Thoracic aorta (tissue), 2 donors: ENCODE data around the gene GAL3ST1. TPM values are rescaled to one million over a fixed set of nuclear protein-coding genes. Genes with fewer than 3 reads are reported as not detected.
A peak's percentile ranks its signal among the peaks of the same experiment; 100 is the strongest.

Experiments
- ATAC-seq: fragments of 150-250 bp; one replicate; pipeline ENCODE4 v1.8.0; 2017; ENCODE audit warnings: low read depth; ENCODE audit not compliant: insufficient number of reproducible peaks, low FRiP score
- DNase-seq: peaks from one replicate; pipeline ENCODE4 v3.0.0-alpha.2; 2020; ENCODE audit warnings: low spot score
- H3K27ac ChIP-seq, 2 donors: fragments of 200-600 bp; sonication (generic); 1 replicate in 1 of 2; 2 replicates in 1 of 2; pipeline ENCODE4 v1.5.1; 2016; ENCODE audit warnings: mild to moderate bottlenecking in 2 of 2, moderate library complexity in 2 of 2
- H3K27me3 ChIP-seq: fragments of 200-600 bp; sonication (generic); replicated peaks from 2 replicates; pipeline ENCODE4 v1.6.0; 2016; ENCODE audit warnings: mild to moderate bottlenecking; ENCODE audit not compliant: insufficient read depth
- H3K36me3 ChIP-seq: fragments of 200-600 bp; sonication (generic); one replicate; pipeline ENCODE4 v1.5.1; 2016
- H3K4me1 ChIP-seq, 2 donors: fragments of 200-600 bp; sonication (generic); 1 replicate in 1 of 2; 2 replicates in 1 of 2; pipeline versions ENCODE4 v1.5.1 to v1.6.0; 2016; ENCODE audit warnings: low read depth in 2 of 2, mild to moderate bottlenecking in 1 of 2; ENCODE audit not compliant: control insufficient read depth in 1 of 2
- H3K4me3 ChIP-seq: fragments of 200-600 bp; sonication (generic); 2 replicates; pipeline ENCODE4 v1.5.1; 2016; ENCODE audit warnings: mild to moderate bottlenecking
- H3K9me3 ChIP-seq: fragments of 200-600 bp; sonication (generic); 2 replicates; pipeline ENCODE4 v1.5.1; 2016
- CTCF ChIP-seq: fragments of 200-600 bp; sonication (generic); IDR thresholded peaks from one replicate; pipeline ENCODE4 v1.5.1; 2019; ENCODE audit warnings: antibody characterized with exemption
- total RNA-seq, 2 donors: library from RNA; depleted of rRNA; stranded (reverse); fragments of >200 nt; gene quantifications; one replicate each; pipeline versions ENCODE4 v1.1.0 to v1.2.3, GENCODE V29; 2016

Gene GAL3ST1
- total RNA-seq, 2 donors from 2014 or later = 1.5 to 2.2 TPM

GRCh38 chr22:30607939-30608338, 33.5 kb upstream of the GAL3ST1 start:
- DNase-seq (no peak), ATAC-seq (no peak)
- Histone ChIP-seq H3K36me3 (no peaks in the 10 kb centered on the region), H3K27ac (peak overlapping the region in 1 of 2 donors; percentile 35), H3K27me3 (no peaks in the 10 kb centered on the region), H3K9me3 (no peaks in the 10 kb centered on the region), H3K4me1 (peaks cover 9 to 26% of the 10 kb centered on the region in 2 donors), H3K4me3 (peak overlapping the region; percentile 79)
- TF ChIP-seq CTCF = no peak

DNA sequence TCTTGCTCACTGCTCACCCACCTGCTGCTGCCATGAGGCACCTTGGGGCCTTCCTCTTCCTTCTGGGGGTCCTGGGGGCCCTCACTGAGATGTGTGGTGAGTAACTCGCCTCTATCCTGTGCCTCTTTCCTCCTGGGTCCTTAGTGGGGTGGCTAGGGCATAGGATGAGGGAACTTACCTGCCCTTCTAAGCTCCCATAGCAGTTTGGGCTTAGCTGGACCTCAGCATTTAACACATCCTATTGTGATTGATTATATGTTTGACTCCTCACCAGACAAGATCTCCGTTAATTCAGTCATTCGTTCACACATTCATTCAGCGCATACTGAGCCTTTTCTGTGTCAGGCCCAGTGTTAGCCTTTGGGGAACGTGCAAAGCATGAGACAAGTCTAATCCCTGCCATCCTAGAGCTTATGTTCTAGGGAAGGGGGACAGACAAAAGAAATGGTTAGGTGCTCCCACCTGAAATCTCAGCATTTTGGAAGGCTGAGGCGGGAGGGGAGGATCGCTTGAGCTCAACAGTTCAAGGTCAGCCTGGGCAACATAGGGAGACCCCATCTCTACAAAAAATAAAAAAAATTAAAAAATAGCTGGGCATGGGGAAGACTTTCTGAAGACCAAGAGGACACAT, 33.0 kb upstream of the GAL3ST1 start:
- H3K4me1 ChIP-seq = peaks cover 9 to 26% of the 10 kb centered on the region in 2 donors

GRCh38 chr22:30606455-30607299, 32.2 kb upstream of the GAL3ST1 start, which contains the start of gene TCN2:
Gene TCN2 (plus strand): TSS chr22:30607174. CDS start chr22:30607332, 158 bp downstream.
- Histone ChIP-seq H3K9me3 (no peaks in the 10 kb centered on the region), H3K36me3 (no peaks in the 10 kb centered on the region), H3K27me3 (no peaks in the 10 kb centered on the region), H3K4me3 (peak within 1 kb of the TSS; percentile 79), H3K27ac (peak within 1 kb of the TSS; percentile 28 to 35), H3K4me1 (peaks cover 9 to 26% of the 10 kb centered on the region in 2 donors)
- TF ChIP-seq CTCF = no peak
- DNase-seq = peak; percentile 30
- ATAC-seq = peak; percentile 23

More for the DNA sequence above, 33.0 kb upstream of the GAL3ST1 start:
- H3K4me3 ChIP-seq = peak overlapping the region; percentile 79
- ATAC-seq (no peak), DNase-seq (no peak)
- no peaks in the 10 kb centered on the region for H3K9me3 ChIP-seq
- no peaks in the 10 kb centered on the region for H3K27me3 ChIP-seq
- H3K27ac ChIP-seq = peak overlapping the region; percentile 28 to 35
- no peak for TF ChIP-seq CTCF
- H3K36me3 ChIP-seq = no peaks in the 10 kb centered on the region

DNA sequence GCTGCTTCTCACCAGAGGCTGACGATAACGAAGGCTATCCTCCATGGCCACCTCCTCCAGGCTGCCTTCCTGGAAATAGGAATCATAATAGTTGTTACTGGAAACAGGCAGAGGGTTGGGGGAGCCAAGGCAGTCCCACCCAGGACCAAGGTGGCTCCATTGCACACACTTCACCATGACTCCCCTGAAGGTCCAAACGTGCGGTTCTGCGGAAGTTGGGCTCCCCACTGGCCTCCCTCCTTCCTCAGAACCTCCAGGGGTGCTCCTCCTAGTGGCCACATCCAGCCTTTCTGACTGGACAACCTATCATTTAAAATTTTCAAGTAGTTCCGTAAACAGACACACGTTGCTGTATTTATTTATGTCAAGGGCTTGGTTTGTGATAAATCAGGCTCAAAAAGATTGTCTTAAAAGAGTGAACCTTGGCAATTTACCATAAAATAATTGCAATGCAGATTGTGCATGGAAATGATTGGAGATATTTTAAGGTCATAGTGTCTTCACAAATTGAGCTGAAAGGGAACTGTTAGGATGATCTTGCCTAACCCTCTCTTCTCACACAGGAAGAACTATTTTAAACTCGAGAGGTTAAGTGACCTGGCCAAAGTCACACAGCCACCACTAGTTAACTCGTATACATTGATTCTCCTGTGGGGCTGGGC, 31.1 kb upstream of the GAL3ST1 start:
- Histone ChIP-seq H3K36me3 (no peaks in the 10 kb centered on the region), H3K4me1 (peaks cover 9 to 26% of the 10 kb centered on the region in 2 donors), H3K27ac (no peak overlapping the region), H3K9me3 (no peaks in the 10 kb centered on the region), H3K27me3 (no peaks in the 10 kb centered on the region), H3K4me3 (peak overlapping the region; percentile 79)
- peak; percentile 62 for TF ChIP-seq CTCF
- DNase-seq (no peak), ATAC-seq (no peak)

GRCh38 chr22:30604723-30605122, 30.3 kb upstream of the GAL3ST1 start:
- H3K4me3 ChIP-seq = no peak overlapping the region
- H3K9me3 ChIP-seq = no peaks in the 10 kb centered on the region
- ATAC-seq (no peak), DNase-seq (no peak)
- H3K27ac ChIP-seq = no peak overlapping the region
- no peaks in the 10 kb centered on the region for H3K27me3 ChIP-seq
- TF ChIP-seq CTCF = no peak
- peaks cover 9 to 26% of the 10 kb centered on the region in 2 donors for H3K4me1 ChIP-seq
- no peaks in the 10 kb centered on the region for H3K36me3 ChIP-seq
